HepG2 (cell line): ENCODE data around the gene PCSK5.

Experiments
- CTCF ChIP-seq: sonication (generic); formaldehyde crosslinking; IDR thresholded peaks from 2 replicates; pipeline ENCODE4 v1.5.0; 2020; ENCODE audit warnings: mild to moderate bottlenecking, missing genetic modification reagents, moderate library complexity
- NFIB ChIP-seq: sonication (generic); formaldehyde crosslinking; IDR thresholded peaks from 2 replicates; pipeline ENCODE4 v1.9.0; 2021; ENCODE audit warnings: missing genetic modification reagents, mild to moderate bottlenecking, borderline replicate concordance
- NPAS2 ChIP-seq: sonication (generic); formaldehyde crosslinking; IDR thresholded peaks from 2 replicates; pipeline ENCODE4 v1.8.0; 2022; ENCODE audit warnings: mild to moderate bottlenecking, missing genetic modification reagents, borderline replicate concordance
- RFX5 ChIP-seq: IDR thresholded peaks from 2 replicates; pipeline ENCODE4 v1.6.1; 2011; ENCODE audit warnings: low read depth, low read length, improper control_type of control experiment
- WIZ ChIP-seq: sonication (generic); formaldehyde crosslinking; IDR thresholded peaks from 2 replicates; pipeline ENCODE4 v1.5.1; 2020; ENCODE audit warnings: mild to moderate bottlenecking, missing genetic modification reagents

GRCh38 chr9:76336027-76336426 is 445.6 kb downstream of the PCSK5 start:
- TF ChIP-seq CTCF (no peak), WIZ (CRISPR knock-in tag) (no peak), NPAS2 (CRISPR knock-in tag) (no peak), NFIB (no peak), RFX5 (no peak)
